Measurements from ENCODE around the gene MEOX1.

GRCh38 chr17:43652124-43652480 lies 9.6 kb downstream of the MEOX1 start:
- TF ChIP-seq MAX (IDR thresholded peaks at IDR 0.05) = no peak
- TF ChIP-seq CEBPB (IDR thresholded peaks at IDR 0.05) = no peak
